Activated CD8-positive, alpha-beta T cell treated with anti-CD3 and anti-CD28 coated beads, Interleukin-2, amount 10 ng/mL, durations not matched to agents 7 days and 5 days (primary cell): ENCODE data around the gene SLC16A12. TPM values are rescaled to one million over a fixed set of nuclear protein-coding genes. Genes with fewer than 3 reads are reported as not detected.

Experiments
- ATAC-seq: fragments of 150-1000 bp; cut with Tn5 transposase; one replicate; pipeline ENCODE4 v1.10.0; 2021; ENCODE audit warnings: moderate library complexity
- CTCF ChIA-PET: fragments of 350-600 bp; sonication (Branson Sonifier 250); formaldehyde crosslinking; loops from one replicate; lab custom pipeline; 2021; ENCODE audit warnings: antibody characterized with exemption; lab: Charles Lee
- POLR2A ChIA-PET: fragments of 350-600 bp; sonication (Branson Sonifier 250); formaldehyde crosslinking; loops from one replicate; lab custom pipeline; 2021; ENCODE audit warnings: antibody characterized with exemption; lab: Charles Lee
- DNase-seq: peaks from one replicate; pipeline ENCODE4 v3.0.0-alpha.2; 2020
- H3K27ac Mint-ChIP-seq: one replicate; pipeline ENCODE4 v1.8.0; 2021; ENCODE audit warnings: mild to moderate bottlenecking, mixed read lengths
- H3K27me3 Mint-ChIP-seq: one replicate; pipeline ENCODE4 v1.8.0; 2021; ENCODE audit warnings: low read depth, mixed read lengths
- H3K36me3 Mint-ChIP-seq: one replicate; pipeline ENCODE4 v1.8.0; 2021; ENCODE audit warnings: low read depth, mixed read lengths
- H3K4me1 Mint-ChIP-seq: one replicate; pipeline ENCODE4 v1.8.0; 2021; ENCODE audit warnings: low read depth, mixed read lengths
- H3K4me3 Mint-ChIP-seq: one replicate; pipeline ENCODE4 v1.8.0; 2021; ENCODE audit warnings: mild to moderate bottlenecking, mixed read lengths
- H3K9me3 Mint-ChIP-seq: one replicate; pipeline ENCODE4 v1.8.0; 2022; ENCODE audit warnings: mixed read lengths; ENCODE audit not compliant: insufficient read depth
- total RNA-seq, 2 experiments: library from RNA; stranded (reverse); gene quantifications; one replicate each; pipeline ENCODE4 v1.2.3, GENCODE V29; 2021

Gene SLC16A12
- total RNA-seq, 2 experiments from 2014 or later, result not detected

DNA sequence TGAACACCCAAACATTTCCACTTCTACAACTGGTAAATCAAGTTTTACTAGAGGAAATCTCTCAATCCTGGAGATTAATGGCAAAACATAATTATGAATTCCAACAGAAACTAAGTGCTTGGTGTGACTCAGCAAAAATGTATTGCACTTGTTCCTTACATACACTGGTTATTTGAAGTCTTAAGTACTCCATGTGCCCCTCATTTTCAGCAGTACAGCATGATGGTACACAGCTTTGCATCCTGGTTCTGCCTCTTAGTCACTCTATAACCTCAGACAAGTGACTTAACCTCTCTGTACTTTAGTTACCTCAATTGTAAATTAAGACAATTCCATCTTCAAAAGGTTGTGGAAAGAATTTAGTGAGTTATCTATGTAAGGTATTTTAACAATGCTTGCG is 12.9 kb downstream of the SLC16A12 start:
- H3K27ac Mint-ChIP-seq, result no peak overlapping the region
- ATAC-seq (no peak), DNase-seq (no peak)
- ChIA-PET CTCF (no interaction called here), POLR2A (no interaction called here)
- H3K27me3 Mint-ChIP-seq, result peaks cover 8% of the 10 kb centered on the region
- no peaks in the 10 kb centered on the region for H3K36me3 Mint-ChIP-seq
- H3K4me3 Mint-ChIP-seq, result no peak overlapping the region
- no peaks in the 10 kb centered on the region for H3K4me1 Mint-ChIP-seq
- no peaks in the 10 kb centered on the region for H3K9me3 Mint-ChIP-seq

DNA sequence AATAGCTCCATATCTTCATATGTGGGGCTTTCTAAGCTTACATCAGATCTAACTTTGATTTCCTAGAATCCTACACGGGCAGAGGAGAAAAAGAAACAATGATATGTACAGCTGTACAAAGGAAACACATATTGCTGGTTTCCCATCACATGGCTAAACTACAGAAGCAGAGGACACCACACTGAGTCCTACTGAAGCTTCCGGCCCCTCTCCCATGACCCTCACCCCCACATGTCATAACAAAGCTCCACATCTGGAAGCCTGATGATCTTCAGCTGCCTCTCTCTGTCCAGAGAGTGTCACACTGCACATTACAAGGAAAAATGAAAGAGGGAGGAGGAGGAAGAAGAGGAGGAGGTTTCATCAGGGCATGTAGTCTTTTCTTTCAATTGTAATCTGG is 14.0 kb downstream of the SLC16A12 start:
- no peak for ATAC-seq
- H3K36me3 Mint-ChIP-seq, result no peaks in the 10 kb centered on the region
- no peak overlapping the region for H3K27ac Mint-ChIP-seq
- no peak overlapping the region for H3K4me3 Mint-ChIP-seq
- no peaks in the 10 kb centered on the region for H3K4me1 Mint-ChIP-seq
- H3K9me3 Mint-ChIP-seq, result no peaks in the 10 kb centered on the region
- ChIA-PET POLR2A (no interaction called here), CTCF (interaction anchor here (1.3 kb wide), 1 partner anchor 30 kb away, joined by 3 read pairs; no protein-coding TSS in a partner anchor)
- no peak for DNase-seq
- H3K27me3 Mint-ChIP-seq, result peaks cover 6% of the 10 kb centered on the region

DNA sequence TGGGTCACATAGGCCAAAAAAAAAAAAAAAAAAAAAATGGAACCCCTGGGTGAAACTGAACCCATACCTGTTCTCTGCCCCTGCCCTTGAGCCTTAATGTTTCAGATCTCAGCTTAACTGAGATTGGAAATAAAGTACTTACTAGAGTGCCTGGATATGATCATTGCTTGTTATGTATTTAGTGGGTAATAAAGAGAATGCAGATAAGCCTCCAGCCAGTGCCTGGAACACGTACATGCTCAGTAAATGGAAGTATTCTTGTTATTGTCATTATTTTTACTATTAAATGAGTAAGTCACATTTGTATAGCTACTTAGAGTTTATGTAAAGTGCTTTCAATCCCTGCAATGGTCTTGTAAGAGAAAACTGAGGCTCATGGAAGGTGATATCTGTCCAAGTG is 14.7 kb downstream of the SLC16A12 start:
- Mint-ChIP-seq H3K27ac (no peak overlapping the region), H3K4me3 (no peak overlapping the region), H3K4me1 (no peaks in the 10 kb centered on the region), H3K9me3 (no peaks in the 10 kb centered on the region), H3K27me3 (peaks cover 4% of the 10 kb centered on the region), H3K36me3 (no peaks in the 10 kb centered on the region)
- no peak for ATAC-seq
- DNase-seq, result no peak
- CTCF ChIA-PET, result interaction anchor here (1.3 kb wide), 1 partner anchor 29 kb away, joined by 3 read pairs; no protein-coding TSS in a partner anchor
- POLR2A ChIA-PET, result no interaction called here

DNA sequence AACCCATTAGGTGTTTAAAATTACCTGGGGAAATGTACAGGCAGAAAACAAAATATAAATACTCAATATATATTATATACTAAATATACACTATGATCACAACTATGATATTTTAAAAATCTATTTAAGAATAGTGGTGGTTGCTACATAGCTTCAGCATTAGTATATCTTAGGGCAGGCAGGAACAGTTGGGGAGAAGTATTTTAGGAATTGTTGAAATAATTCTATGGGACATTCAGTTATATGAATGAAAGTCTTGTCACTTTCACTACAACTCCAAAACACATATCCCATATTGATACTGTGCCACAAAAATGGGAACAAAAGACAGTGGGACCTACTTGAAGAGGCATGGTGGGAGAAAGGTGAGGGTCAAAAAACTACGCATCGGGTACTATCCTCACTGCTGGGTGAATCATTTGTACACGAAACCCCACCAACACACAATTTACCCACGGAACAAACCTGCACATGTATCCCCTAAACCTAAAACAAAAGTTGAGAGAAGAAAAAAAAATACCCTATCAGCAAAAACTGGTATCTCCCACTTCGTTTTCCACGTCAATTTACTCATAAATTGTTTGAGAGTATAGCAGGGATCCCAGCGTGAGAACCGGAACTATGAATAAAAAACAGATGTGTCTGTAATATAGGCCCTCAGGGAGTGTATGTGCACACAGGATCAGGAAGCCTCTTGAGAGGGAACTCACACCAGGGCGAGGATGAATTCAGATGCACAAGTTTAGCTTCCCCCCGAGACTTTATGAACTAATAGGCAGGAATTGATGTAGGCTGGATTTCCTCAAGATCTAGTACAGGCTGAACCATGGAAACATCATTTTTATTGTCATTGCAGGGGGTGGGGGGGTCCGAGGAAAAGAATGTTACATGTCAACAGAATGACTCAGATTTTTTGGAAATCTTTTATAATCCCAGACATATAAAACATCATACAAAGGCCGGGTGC is 16.2 kb downstream of the SLC16A12 start:
- no peak overlapping the region for H3K4me3 Mint-ChIP-seq
- ChIA-PET POLR2A (no interaction called here), CTCF (no interaction called here)
- no peaks in the 10 kb centered on the region for H3K9me3 Mint-ChIP-seq
- H3K27ac Mint-ChIP-seq, result no peak overlapping the region
- H3K36me3 Mint-ChIP-seq, result no peaks in the 10 kb centered on the region
- H3K27me3 Mint-ChIP-seq, result peaks cover 2% of the 10 kb centered on the region
- no peaks in the 10 kb centered on the region for H3K4me1 Mint-ChIP-seq
- ATAC-seq (no peak), DNase-seq (no peak)

DNA sequence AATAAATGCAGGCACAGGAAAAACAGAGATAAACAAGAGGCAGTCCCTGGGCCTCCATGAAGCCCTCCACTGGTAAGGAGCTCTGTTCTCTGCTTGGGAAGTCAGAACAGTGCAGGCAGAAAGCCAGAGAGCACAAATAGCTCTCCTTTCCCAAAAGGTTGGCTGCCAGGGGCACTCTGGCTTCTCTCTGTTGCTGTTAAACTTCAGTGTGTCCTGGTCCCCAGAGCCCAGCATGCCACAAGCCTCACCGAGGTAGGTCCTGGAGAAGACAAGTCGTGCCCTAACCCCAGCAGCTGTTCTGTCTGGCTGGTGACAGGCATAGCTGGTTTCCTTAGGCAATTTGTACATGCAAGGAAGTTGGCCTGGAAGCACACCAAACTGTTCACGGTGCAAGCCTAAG is 17.3 kb downstream of the SLC16A12 start:
- POLR2A ChIA-PET, result no interaction called here
- H3K27ac Mint-ChIP-seq, result no peak overlapping the region
- no peaks in the 10 kb centered on the region for H3K4me1 Mint-ChIP-seq
- H3K27me3 Mint-ChIP-seq, result peaks cover 2% of the 10 kb centered on the region
- no peaks in the 10 kb centered on the region for H3K36me3 Mint-ChIP-seq
- CTCF ChIA-PET, result interaction anchor here (0.6 kb wide), 1 partner anchor 118 kb away, joined by 4 read pairs; no protein-coding TSS in a partner anchor
- ATAC-seq (no peak), DNase-seq (no peak)
- no peaks in the 10 kb centered on the region for H3K9me3 Mint-ChIP-seq
- no peak overlapping the region for H3K4me3 Mint-ChIP-seq

DNA sequence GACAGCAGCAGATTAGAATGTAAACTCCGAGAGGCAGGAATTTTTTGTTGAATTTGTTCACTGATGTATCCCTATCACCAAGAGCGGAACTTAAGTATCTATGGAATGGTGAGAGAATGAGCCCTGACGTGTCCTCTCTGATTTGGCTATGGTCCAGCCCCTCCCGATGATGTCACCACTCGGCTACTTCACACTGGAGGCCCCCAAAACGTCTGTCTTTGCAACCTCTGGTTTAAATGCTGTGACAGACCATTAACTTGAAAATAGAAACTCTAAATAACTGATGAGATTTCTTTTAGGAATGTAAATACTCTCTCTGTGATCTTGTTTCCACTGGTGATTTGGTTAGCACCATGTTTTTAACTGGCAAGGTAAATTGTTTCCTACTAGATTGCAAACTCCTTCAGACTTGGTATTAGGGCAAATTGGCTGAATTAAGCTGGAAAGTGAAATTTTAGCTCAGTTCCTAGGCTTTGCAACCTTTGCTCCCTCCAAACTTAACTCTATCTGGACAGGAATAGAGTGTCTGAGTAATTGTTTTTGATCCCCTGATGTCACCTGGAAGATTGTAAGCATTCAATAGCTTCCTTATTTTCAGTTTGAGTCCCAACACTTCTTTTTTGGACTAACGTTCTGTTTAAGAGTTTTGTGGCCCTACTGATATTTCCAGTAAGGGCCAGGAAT is 19.1 kb downstream of the SLC16A12 start:
- CTCF ChIA-PET, result no interaction called here
- ATAC-seq, result no peak

DNA sequence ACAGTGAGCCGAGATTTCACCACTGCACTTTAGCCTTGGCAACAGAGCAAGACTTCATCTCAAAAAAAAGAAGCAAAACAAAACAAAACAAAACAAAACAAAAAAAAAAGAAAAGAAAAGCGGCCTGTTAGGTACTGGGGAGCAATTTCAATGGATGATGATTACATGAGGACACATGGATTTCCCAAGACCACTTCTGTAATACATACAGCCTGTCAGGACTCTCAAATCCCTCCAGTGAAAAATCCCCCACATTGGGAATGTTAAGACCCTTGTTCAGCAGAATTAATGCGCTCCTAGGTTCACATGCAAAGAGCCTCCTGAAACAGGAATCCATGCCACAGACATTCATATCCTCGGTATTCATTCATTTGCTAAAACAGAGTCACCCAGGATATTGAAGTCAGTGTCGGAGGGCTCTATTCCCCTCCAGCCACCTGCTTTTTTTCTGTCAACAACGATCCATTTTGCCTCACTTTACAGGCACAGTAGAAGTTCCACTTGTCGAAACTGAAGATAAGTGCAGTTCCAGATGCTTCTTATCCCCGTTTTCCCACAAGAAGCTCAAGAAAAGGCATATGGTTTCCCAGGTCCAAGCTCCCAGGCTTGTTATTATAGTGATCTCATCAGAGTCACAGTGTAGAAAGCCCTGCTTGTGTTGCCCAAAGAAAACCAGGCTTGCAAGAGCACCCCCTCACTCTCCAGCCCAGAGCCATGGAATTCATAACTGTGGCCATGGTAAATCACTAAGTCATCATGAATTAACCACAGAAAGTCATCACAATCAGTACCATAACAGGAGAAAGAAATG is 20.2 kb downstream of the SLC16A12 start:
- Mint-ChIP-seq H3K4me3 (no peak overlapping the region), H3K27me3 (peaks cover 5% of the 10 kb centered on the region), H3K9me3 (no peaks in the 10 kb centered on the region), H3K36me3 (no peaks in the 10 kb centered on the region), H3K4me1 (no peaks in the 10 kb centered on the region), H3K27ac (no peak overlapping the region)
- ChIA-PET POLR2A (no interaction called here), CTCF (no interaction called here)
- no peak for DNase-seq
- ATAC-seq, result no peak

More for the DNA sequence above, 19.1 kb downstream of the SLC16A12 start:
- no peaks in the 10 kb centered on the region for H3K36me3 Mint-ChIP-seq
- no peak overlapping the region for H3K27ac Mint-ChIP-seq
- H3K9me3 Mint-ChIP-seq, result no peaks in the 10 kb centered on the region
- POLR2A ChIA-PET, result no interaction called here
- peaks cover 5% of the 10 kb centered on the region for H3K27me3 Mint-ChIP-seq
- H3K4me1 Mint-ChIP-seq, result no peaks in the 10 kb centered on the region
- H3K4me3 Mint-ChIP-seq, result no peak overlapping the region
- DNase-seq, result no peak

DNA sequence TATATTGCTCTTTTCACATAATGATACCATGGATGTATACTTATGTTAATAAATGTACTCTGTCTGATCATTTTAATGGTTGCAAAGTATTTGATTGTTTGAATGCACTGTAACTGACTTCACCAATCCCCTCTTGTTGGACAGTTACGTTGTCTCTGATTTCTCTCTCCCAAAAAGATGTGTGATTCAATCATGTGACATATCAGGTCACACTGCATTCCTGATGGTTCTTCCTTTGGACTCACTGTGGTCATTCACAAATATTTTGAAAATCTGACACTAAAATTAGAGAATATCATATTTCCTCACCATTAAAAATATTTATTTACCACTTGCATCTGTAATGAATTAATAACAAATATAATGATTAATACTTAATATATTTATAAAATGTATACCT is 22.2 kb downstream of the SLC16A12 start:
- ATAC-seq (no peak), DNase-seq (no peak)
- no peak overlapping the region for H3K4me3 Mint-ChIP-seq
- H3K4me1 Mint-ChIP-seq, result no peaks in the 10 kb centered on the region
- POLR2A ChIA-PET, result no interaction called here
- peaks cover 12% of the 10 kb centered on the region for H3K27me3 Mint-ChIP-seq
- no peak overlapping the region for H3K27ac Mint-ChIP-seq
- no peaks in the 10 kb centered on the region for H3K36me3 Mint-ChIP-seq
- CTCF ChIA-PET, result no interaction called here
- no peaks in the 10 kb centered on the region for H3K9me3 Mint-ChIP-seq

DNA sequence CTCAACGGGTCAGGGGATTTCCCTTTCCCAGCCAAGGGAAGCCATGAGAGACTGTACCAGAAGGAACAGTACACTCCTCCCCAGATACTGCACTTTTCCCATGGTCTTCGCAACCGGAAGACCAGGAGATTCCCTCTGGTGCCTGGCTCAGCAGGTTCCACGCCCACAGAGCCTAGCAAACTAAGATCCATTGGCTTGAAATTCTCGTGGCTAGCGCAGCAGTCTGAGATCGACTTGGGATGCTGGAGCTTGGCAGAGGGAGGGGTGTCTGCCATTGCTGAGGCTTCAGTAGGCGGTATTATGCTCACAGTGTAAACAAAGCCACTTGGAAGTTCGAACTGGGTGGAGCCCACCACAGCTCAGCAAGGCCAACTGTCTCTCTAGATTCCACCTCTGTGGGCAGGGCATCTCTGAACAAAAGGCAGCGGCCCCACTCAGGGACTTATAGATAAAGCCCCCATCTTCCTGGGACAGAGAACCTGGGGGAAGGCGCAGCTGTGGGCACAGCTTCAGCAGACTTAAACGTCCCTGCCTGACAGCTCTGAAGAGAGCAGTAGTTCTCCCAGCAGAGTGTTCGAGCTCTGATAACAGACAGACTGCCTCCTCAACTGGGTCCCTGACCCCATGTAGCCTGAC is 29.6 kb downstream of the SLC16A12 start:
- Mint-ChIP-seq H3K9me3 (no peaks in the 10 kb centered on the region), H3K4me1 (peaks cover 7% of the 10 kb centered on the region), H3K27ac (no peak overlapping the region), H3K36me3 (no peaks in the 10 kb centered on the region), H3K4me3 (no peak overlapping the region), H3K27me3 (peaks cover 20% of the 10 kb centered on the region)
- no peak for DNase-seq
- ChIA-PET CTCF (no interaction called here), POLR2A (no interaction called here)
- no peak for ATAC-seq

DNA sequence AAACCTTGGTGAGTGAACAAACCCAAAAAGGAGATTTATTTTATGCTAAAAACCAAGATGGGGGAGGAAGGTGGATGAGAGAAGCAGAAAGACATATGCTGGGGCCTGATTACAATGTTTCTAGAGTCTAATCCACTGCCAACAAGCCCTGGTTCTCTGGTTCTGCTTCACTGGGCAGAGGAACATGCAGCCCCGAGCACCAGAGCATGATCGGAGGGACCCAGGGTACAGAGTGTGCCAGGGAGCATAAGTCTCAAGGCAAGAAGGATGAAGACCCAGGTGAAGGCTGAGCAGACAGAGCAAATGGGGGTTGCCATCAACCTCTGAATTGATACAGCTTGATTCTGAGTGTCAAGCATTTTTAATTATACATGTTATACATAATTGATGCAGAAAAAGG is 30.7 kb downstream of the SLC16A12 start:
- no peak for ATAC-seq

DNA sequence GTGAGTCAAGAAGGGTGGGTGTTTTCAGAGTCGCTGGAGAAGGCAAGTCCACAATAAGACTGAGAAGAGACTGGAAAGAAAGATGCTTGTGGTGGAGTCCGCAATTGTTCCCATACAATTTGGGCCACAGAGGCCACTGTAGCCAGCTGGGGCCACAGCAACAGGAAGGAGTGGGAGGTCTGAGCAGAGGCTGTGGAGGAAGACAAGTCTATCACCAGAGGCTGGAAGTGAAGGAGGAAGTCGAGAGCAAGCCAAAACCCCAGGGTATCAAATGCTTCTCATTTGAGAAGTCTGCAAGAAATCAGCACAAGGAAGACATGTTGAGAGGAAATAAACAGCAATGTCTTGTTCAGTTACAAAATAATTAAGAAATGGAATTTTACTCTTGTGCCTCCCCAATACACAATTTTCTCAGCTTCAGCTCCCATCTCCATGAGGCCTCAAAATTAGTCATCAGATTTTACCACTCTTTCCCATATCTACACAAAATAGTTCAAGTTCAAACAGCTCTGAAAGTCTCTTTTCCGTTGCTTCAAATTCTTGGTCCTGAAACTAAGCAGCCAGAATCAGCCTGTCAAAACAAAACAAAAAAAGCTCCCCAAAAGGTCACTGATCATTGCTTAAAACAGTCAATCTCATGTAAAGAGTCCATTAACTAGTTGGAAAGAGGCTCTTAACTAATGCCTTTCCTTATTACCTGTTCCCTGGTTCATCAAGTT is 31.6 kb downstream of the SLC16A12 start:
- DNase-seq, result no peak
- CTCF ChIA-PET, result interaction anchor here (0.8 kb wide), 1 partner anchor 290 kb away, joined by 3 read pairs; no protein-coding TSS in a partner anchor
- no peak for ATAC-seq

More for the DNA sequence above, 30.7 kb downstream of the SLC16A12 start:
- ChIA-PET POLR2A (no interaction called here), CTCF (no interaction called here)
- Mint-ChIP-seq H3K4me3 (no peak overlapping the region), H3K27me3 (peaks cover 18% of the 10 kb centered on the region), H3K36me3 (no peaks in the 10 kb centered on the region), H3K4me1 (peaks cover 7% of the 10 kb centered on the region), H3K9me3 (no peaks in the 10 kb centered on the region), H3K27ac (no peak overlapping the region)
- no peak for DNase-seq

More for the DNA sequence above, 31.6 kb downstream of the SLC16A12 start:
- Mint-ChIP-seq H3K4me3 (no peak overlapping the region), H3K36me3 (no peaks in the 10 kb centered on the region), H3K27me3 (peaks cover 17% of the 10 kb centered on the region), H3K4me1 (peaks cover 9% of the 10 kb centered on the region), H3K27ac (no peak overlapping the region), H3K9me3 (no peaks in the 10 kb centered on the region)
- POLR2A ChIA-PET, result no interaction called here
